Measurements from ENCODE around the gene SCNN1B.

DNA sequence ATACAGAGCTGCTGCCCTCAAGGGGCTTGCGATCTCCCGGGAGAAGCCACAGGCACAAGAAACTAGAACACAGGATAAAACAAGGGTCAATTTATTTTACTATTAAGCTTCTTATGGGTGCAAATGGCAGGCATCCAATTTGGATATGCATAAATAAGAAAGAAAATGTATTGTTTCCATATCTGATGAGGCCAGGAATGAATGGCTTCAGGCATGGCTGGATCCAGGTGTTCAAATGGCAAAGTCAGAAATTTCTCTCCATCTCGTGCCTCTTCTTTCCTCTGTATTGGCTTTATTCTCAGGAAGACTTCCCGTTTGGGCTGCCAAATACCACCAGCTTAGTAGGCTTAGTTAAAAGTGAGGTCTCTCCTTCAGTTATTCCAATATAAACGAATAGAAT, 43.1 kb downstream of the SCNN1B start:
- TF ChIP-seq POLR2A (IDR thresholded peaks at IDR 0.05) (no peak), EP300 (IDR thresholded peaks at IDR 0.05) (no peak)

Measured in tibial nerve (tissue), 3 donors.